Left ventricle myocardium superior (tissue), 1 donor: Measurements from ENCODE around the gene GNAS. TPM values are rescaled to one million over a fixed set of nuclear protein-coding genes. Genes with fewer than 3 reads are reported as not detected.

Experiments used
- ATAC-seq: fragments of 200-7000 bp; cut with Tn5 transposase; one replicate; pipeline ENCODE4 v1.9.1; 2020; ENCODE audit warnings: mild to moderate bottlenecking, moderate library complexity
- DNase-seq: peaks from one replicate; pipeline ENCODE4 v3.0.0-alpha.2; 2020
- intact Hi-C: fragments of 100-400 bp; cut with micrococcal nuclease; formaldehyde crosslinking; loops from one replicate; pipeline ENCODE4 v1.11.0; 2022
- total RNA-seq: library from RNA; stranded (reverse); fragmentation: NEBNext Ultra II Directional; extraction: Animal tissue kit (Norgen Biotek cat#: 25700); gene quantifications from one replicate; pipeline ENCODE4 v1.2.1, GENCODE V29; 2021
- donor health status: DM: no; HTN: yes; CAD: no; lungs with severe emphysema.

GNAS gene
- total RNA-seq, 1 donor from 2014 or later, result 1,575 TPM

GRCh38 chr20:58907320-58908137 is 55.0 kb downstream of the GNAS start:
- DNase-seq (peak; percentile 84), ATAC-seq (peak; percentile 96)
- intact Hi-C loops, result loop anchor here (5.0 kb wide), 1 partner anchor 125 kb away; the partner anchor contains the start of gene ATP5F1E

- DNase-seq (no peak), ATAC-seq (peak; percentile 7)
- intact Hi-C loops, result loop anchor here (5.0 kb wide), 1 partner anchor 124 kb away; the partner anchor contains the start of gene ATP5F1E
These were observed 55.7 kb downstream of the GNAS start for GRCh38 chr20:58908221-58908620.

GRCh38 chr20:58908941-58909340 is 56.4 kb downstream of the GNAS start:
- peak; percentile 21 for ATAC-seq
- no peak for DNase-seq
- intact Hi-C loops, result loop anchor here (5.0 kb wide), 1 partner anchor 123 kb away; the partner anchor contains the start of gene ATP5F1E

- DNase-seq, result no peak
- intact Hi-C loops, result loop anchor here (5.0 kb wide), 1 partner anchor 123 kb away; the partner anchor contains the start of gene ATP5F1E
- ATAC-seq, result no peak
These were observed 57.1 kb downstream of the GNAS start for GRCh38 chr20:58909585-58909984.

GRCh38 chr20:58910473-58910872 is 58.0 kb downstream of the GNAS start:
- DNase-seq (no peak), ATAC-seq (no peak)
- intact Hi-C loops, result no loop called here

GRCh38 chr20:58911309-58911708 is 58.8 kb downstream of the GNAS start:
- intact Hi-C loops, result no loop called here
- ATAC-seq (no peak), DNase-seq (no peak)

- DNase-seq, result no peak
- intact Hi-C loops, result no loop called here
- ATAC-seq, result no peak
These were observed 59.5 kb downstream of the GNAS start for GRCh38 chr20:58911970-58912369.

GRCh38 chr20:58913079-58913478 is 60.6 kb downstream of the GNAS start:
- intact Hi-C loops, result no loop called here
- DNase-seq (no peak), ATAC-seq (no peak)

- ATAC-seq (no peak), DNase-seq (no peak)
- intact Hi-C loops, result no loop called here
These were observed 66.1 kb downstream of the GNAS start for GRCh38 chr20:58918621-58919020.

GRCh38 chr20:58921564-58921963 is 69.0 kb downstream of the GNAS start:
- intact Hi-C loops, result no loop called here
- ATAC-seq (no peak), DNase-seq (no peak)

GRCh38 chr20:58922036-58922435 is 69.5 kb downstream of the GNAS start:
- DNase-seq, result no peak
- ATAC-seq, result no peak
- intact Hi-C loops, result no loop called here

GRCh38 chr20:58923117-58923712 is 70.7 kb downstream of the GNAS start:
- no peak for DNase-seq
- ATAC-seq, result peak; percentile 84
- intact Hi-C loops, result no loop called here

GRCh38 chr20:58926802-58927489 is 74.4 kb downstream of the GNAS start:
- no peak for DNase-seq
- no peak for ATAC-seq
- intact Hi-C loops, result no loop called here

GRCh38 chr20:58927490-58928061 is 75.1 kb downstream of the GNAS start:
- no peak for ATAC-seq
- intact Hi-C loops, result no loop called here
- no peak for DNase-seq

GRCh38 chr20:58930496-58930895 is 78.0 kb downstream of the GNAS start:
- intact Hi-C loops, result no loop called here
- no peak for ATAC-seq

GRCh38 chr20:58932170-58932569 is 79.7 kb downstream of the GNAS start:
- ATAC-seq (no peak), DNase-seq (no peak)
- intact Hi-C loops, result no loop called here

More at GRCh38 chr20:58930496-58930895, 78.0 kb downstream of the GNAS start:
- no peak for DNase-seq

GRCh38 chr20:58938078-58938477 is 85.6 kb downstream of the GNAS start:
- DNase-seq (no peak), ATAC-seq (no peak)
- intact Hi-C loops, result no loop called here

- ATAC-seq (no peak), DNase-seq (no peak)
- intact Hi-C loops, result no loop called here
These were observed 86.0 kb downstream of the GNAS start for GRCh38 chr20:58938541-58938940.

- intact Hi-C loops, result no loop called here
- no peak for DNase-seq
- no peak for ATAC-seq
These were observed 89.0 kb downstream of the GNAS start for GRCh38 chr20:58941471-58941870.

GRCh38 chr20:58942549-58942948 is 90.0 kb downstream of the GNAS start:
- ATAC-seq (no peak), DNase-seq (no peak)
- intact Hi-C loops, result no loop called here
